GM03348 (cell line): Measurements from ENCODE around the gene PCDH9.

ENCODE experiments used
- DNase-seq: peaks from one replicate; pipeline ENCODE4 v3.0.0; 2012; ENCODE audit warnings: low spot score

Gene PCDH9

GRCh38 chr13:67033170-67033569 lies 197.0 kb downstream of the PCDH9 start:
- no peak for DNase-seq

GRCh38 chr13:67023130-67023876 lies 206.8 kb downstream of the PCDH9 start:
- peak; percentile 3 for DNase-seq

DNA sequence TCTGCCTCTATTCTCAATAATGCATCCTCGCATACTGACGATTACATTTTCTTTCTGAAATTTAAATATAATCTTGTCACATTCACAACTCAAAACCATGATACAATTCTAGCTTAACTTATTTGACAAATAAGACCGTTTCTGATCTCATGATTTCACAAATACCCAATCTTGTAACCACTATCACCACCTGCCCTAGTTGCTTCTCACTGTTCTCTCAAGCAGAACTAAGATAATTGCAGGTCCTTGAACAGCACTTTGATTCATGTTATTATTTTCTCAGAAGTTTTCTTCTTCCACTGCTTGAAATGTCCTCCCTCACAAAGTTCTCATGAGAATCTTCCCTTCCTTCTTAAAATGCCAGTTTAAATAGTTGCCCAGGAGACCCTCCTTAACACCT lies 211.4 kb downstream of the PCDH9 start:
- no peak for DNase-seq

DNA sequence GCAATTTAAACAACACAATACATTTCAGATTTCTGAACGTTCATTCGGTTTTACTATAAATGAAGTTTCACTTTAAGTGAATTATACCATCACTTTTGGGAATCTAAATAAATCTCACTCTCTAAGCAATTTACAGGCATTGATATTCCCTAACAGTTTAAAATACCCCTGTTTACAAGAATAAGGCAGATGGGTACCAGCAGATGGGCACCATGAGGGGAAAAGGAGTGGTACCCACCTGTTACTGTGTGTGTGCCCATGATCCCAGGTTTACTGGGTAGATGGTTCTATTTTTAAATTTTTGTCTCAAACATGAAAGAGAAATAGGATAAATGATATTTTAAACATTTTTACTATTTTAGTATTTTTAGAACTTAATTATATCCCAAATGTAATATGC lies 212.9 kb downstream of the PCDH9 start:
- DNase-seq = no peak

GRCh38 chr13:67015976-67016600 lies 214.0 kb downstream of the PCDH9 start:
- no peak for DNase-seq

- no peak for DNase-seq
Measured at GRCh38 chr13:67014399-67014798, 215.7 kb downstream of the PCDH9 start.

DNA sequence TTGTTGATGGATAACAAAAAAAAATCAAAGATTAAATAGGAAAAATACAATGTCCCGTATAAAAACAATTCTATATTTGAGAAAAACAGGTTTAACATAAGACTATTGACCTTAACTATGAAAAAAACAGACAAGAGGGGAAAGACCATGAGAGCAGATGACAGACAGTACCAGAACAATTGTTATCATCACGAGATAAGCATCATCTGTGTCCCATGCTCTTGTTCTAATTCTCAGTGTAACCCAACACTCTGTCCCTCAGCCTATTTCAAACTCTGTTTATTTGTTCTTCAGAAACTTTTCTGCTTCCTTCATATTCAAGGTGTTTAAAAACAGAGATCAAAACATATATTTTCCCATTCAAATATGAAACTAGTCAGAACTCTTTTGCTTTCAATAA lies 216.4 kb downstream of the PCDH9 start:
- no peak for DNase-seq

- no peak for DNase-seq
Measured at GRCh38 chr13:67008075-67008668, 222.0 kb downstream of the PCDH9 start.

- no peak for DNase-seq
Measured at GRCh38 chr13:67004511-67004910, 225.6 kb downstream of the PCDH9 start.

DNA sequence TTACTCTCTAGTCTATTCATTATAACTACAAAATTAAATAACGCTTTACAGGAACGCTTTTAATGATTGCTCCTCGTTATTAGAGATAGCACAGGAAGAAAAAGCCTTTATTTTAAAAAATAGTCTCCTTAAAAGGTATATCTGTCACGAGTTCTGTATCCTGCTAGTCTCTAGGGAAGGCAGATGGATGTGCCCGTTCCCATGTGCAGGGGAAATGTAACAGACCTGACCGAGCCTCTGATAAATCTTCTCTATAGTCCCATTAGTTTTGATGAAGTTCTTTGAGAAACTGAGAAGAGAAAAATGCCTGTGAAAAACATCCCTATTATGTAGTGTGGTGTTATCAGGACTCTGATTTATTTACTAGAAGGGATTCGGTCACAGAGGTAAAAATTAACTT lies 226.4 kb downstream of the PCDH9 start:
- no peak for DNase-seq

GRCh38 chr13:67001363-67001762 lies 228.8 kb downstream of the PCDH9 start:
- DNase-seq = no peak

- no peak for DNase-seq
Measured at GRCh38 chr13:66996503-66996902, 233.6 kb downstream of the PCDH9 start.

GRCh38 chr13:66995203-66995611 lies 234.9 kb downstream of the PCDH9 start:
- no peak for DNase-seq

DNA sequence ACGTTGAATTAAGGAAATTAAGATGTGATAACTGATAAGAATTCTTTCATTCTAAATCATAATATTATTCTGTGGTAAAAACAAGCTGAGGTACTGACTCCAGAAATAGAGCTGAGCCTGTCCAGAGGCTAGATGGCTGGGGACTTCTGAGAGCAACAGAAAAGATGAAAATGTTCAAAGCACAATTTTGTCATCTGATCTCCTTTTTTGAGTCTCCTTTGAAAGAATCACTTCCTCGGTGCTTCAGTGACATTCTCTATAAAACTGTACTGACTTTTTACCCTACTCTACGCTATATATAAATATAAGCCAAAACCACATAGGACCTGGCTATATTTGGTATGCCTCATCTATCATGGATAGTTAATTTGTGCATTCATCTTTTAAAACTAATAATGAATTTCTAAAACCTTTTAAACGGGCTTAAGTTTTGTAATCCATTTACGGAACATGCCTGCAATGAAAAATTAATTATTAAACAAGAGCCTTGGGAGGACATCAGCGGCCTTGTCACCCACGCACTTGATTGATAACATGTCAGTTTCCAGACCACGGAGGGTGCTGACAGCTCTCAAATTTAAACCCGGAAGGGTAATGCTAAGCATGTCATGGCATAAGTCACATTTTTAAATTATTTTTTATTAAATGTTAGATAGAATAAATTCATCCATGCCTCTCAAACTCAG lies 235.5 kb downstream of the PCDH9 start:
- DNase-seq = no peak

DNA sequence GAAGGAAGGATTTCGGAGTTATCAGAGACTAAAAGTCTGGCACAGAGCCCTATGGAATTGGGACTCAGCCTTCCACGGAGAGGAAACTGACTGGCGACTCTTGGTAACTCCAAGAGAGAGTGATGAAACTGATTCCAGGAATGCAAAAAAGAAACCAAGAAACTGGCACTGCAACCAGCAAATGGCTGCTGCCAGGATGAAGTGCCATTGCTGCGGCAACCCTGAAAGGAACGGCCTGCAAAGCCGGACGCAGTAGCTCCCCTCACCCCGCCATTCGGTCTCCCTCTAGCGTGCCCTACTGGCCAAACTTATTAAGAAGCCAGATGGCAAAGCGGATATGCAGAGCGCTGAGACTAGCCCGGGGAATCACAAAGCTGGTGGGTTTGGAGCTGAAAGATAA lies 236.0 kb downstream of the PCDH9 start:
- DNase-seq = peak; percentile 51

DNA sequence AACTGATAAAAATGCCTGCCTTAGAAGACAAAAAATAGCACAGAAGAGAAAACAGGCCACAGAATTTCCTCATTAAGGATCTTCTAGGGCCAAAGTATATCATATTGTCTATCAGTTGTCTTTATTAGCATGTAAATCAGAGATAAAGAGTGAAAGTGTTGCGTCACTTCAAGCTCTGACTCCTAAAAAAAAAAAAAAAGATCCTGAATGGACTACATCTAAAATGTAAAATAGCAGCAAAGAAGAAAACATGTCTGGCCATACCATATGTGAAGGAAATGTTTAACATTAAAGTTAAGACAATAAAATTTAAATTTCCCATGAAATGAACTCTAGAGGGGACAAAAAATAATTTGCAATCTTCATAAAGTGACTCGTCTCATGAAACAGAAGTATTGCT lies 237.4 kb downstream of the PCDH9 start:
- DNase-seq = no peak

DNA sequence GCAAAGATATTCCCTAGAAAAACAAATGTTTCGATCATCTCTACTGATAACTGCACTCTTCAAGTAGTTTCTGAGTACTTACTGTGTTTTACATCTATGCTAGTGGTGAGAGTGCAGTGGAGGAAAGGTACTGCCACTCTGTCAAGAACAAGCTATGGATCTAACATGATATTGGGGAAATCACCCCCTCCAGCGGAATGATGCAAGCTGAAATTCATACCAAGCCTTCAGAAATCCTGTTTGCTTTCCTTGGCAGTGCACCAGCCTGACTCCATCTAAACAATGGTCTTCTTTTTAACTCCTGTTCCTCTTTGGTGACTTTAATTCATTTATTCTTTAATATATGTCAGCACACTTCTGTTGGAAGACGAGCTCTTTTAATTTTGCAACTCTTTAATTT lies 238.0 kb downstream of the PCDH9 start:
- no peak for DNase-seq

DNA sequence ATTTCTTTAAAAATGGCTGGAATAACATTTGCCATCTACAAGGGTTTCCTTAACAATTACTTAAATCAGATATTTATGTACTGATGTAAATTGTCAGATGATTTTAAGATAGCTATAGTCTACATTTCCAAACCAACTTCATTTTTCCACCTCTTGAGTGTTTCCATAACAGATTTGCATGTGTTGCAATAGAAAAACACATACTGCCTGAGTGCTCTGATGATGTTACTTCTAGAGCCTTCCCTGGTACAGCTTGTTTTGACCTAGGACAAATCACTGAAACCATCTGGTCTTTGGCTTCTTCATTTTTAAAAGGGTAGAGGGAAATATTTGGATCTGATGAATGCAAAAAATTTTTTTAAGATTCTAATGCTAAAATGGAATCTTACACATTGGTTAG lies 245.9 kb downstream of the PCDH9 start:
- DNase-seq = no peak

GRCh38 chr13:66981912-66982311 lies 248.2 kb downstream of the PCDH9 start:
- no peak for DNase-seq

DNA sequence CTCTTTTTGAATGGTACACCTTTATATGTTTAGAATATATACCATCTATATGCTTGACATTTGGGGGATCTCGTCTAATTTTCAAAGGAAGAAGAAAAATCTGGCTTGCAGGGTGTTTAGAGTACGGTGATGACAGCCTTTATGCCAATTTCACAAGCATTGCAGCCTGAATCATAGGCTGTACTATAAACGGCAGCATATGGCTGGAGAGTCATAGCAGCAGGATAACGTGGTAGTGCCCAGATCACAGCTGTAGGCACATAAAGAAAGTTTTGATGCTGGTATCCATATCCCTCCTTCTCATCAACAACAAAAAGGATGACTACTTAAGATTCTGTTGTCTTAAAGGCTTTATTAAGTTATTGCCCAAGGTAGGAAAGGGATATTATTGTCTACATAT lies 253.0 kb downstream of the PCDH9 start:
- no peak for DNase-seq

DNA sequence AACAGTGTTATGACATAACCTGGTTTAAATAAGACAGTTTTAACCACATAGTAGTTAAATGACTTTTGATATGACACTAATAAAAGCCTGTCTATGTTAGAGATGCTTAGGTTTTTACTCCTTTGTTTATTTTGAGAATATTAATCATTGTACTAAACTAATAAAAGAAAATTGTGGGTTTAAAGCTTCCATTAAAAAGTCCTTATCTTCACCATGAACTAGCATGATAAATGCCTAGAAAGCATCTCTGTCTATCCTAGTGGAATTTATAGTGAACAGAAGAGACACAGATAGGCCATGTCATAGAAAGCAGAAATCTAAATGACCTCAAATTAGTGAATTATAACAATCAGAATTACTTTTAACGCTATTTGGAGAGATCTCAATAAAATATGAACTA lies 255.2 kb downstream of the PCDH9 start:
- DNase-seq = no peak

DNA sequence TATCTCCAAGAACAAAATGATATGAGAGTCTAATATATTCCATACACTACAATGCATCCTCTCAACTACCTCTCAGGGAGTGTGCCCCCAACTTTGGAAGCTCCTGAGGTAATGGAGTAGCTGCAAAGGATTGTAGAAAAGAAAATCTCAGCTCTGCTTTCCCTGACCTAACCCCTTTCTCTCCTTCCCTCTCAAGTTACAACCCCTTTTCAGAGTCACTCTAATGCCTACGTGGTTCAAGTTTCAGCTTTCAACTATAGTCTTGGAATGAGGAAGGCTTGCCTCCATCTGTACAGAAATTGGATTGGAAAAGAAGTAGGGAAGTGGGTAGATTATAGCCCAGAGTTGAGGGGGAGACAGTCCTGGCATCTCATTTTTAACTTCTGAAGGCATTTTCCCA lies 256.0 kb downstream of the PCDH9 start:
- no peak for DNase-seq

DNA sequence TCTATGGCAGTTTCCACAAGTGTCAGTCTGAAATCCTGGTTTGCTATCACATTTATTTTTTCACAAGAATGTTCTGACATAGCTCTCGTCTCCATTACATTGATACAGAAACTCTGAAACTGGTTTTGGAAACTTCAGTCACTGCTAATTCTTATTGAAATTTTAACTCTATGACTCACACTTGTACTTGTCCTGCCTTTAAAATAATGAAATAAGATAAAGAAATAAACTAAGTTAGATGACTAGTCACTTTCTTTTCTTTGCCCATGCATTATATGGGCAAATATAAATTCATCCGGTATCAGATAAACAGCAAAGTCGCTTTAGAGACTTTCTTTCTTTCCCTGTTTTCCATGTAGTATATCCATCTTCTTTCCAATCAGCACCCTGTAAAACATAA lies 257.5 kb downstream of the PCDH9 start:
- DNase-seq = no peak
